ENCODE data around the gene NATD1. TPM values are rescaled to one million over a fixed set of nuclear protein-coding genes. Genes with fewer than 3 reads are reported as not detected.

NATD1 gene
- total and polyA plus RNA-seq, 2 experiments from 2014 or later: 2.1 to 8.1 TPM

- TF ChIP-seq ZNF462 (CRISPR knock-in tag; IDR thresholded peaks at IDR 0.05) (no peak), CTCF (conservative IDR thresholded peaks at IDR 0.05; ENCODE audit: low read depth in 2 of 2) (no peak)
These were observed 5.4 kb upstream of the NATD1 start (continued) for GRCh38 chr17:21258593-21258992.

- H3K4me2 ChIP-seq: peak overlapping the region; percentile 79
- Mint-ChIP-seq H3K36me3 (ENCODE audit: low read depth) (no peaks in the 10 kb centered on the region), H3K9me3 (peaks cover 2% of the 10 kb centered on the region; the same call in 2 of the 3 replicates), H3K27me3 (ENCODE audit: insufficient read depth, low read depth, poor library complexity) (peaks cover 19% of the 10 kb centered on the region), H3K4me3 (peak overlapping the region; percentile 75), H3K27ac (no peak overlapping the region), H3K4me1 (peaks cover 12% of the 10 kb centered on the region; the same call in 2 of the 3 replicates)
- peak; percentile 5; the same call in 2 of the 3 replicates for ATAC-seq
- peaks cover 5% of the 10 kb centered on the region; the same call in 1 of the 2 replicates for H3F3A ChIP-seq (replicated peaks; ENCODE audit: low read depth)
- no peaks in the 10 kb centered on the region for H3K79me2 ChIP-seq (replicated peaks; ENCODE audit: insufficient read depth)
- peaks cover 5% of the 10 kb centered on the region; the same call in 1 of the 2 replicates for H3K27me3 ChIP-seq (ENCODE audit: insufficient read depth)
- no peaks in the 10 kb centered on the region for H4K20me1 ChIP-seq (replicated peaks; ENCODE audit: insufficient read depth)
- no peaks in the 10 kb centered on the region for H3K9me2 ChIP-seq (ENCODE audit: insufficient read depth)
- H2AFZ ChIP-seq: peak overlapping the region; percentile 87
- H3K4me3 ChIP-seq: peak overlapping the region; percentile 70
- H3K36me3 ChIP-seq (ENCODE audit: insufficient read depth): no peaks in the 10 kb centered on the region
- H3K4me1 ChIP-seq (ENCODE audit: insufficient read depth): peaks cover 28% of the 10 kb centered on the region
- DNase-seq (ENCODE audit: low spot score): no peak
- no peak overlapping the region for H3K27ac ChIP-seq (ENCODE audit: low read depth)
- TF ChIP-seq EZH2 (IDR thresholded peaks at IDR 0.05; ENCODE audit: low read depth, unreplicated experiment): no peak
- TF ChIP-seq ETS1 (IDR thresholded peaks at IDR 0.05): no peak
- TF ChIP-seq NANOG (IDR thresholded peaks at IDR 0.05; ENCODE audit: borderline replicate concordance): no peak
- TF ChIP-seq ZNF331 (CRISPR knock-in tag; IDR thresholded peaks at IDR 0.05; ENCODE audit: low read depth): no peak
- no peak for TF ChIP-seq REST (IDR thresholded peaks at IDR 0.05; ENCODE audit: unreplicated experiment)
- no peak for TF ChIP-seq ZNF114 (CRISPR knock-in tag; IDR thresholded peaks at IDR 0.05)
- TF ChIP-seq CREB1 (CRISPR knock-in tag; IDR thresholded peaks at IDR 0.05; ENCODE audit: low read depth): no peak
- TF ChIP-seq STAT1 (IDR thresholded peaks at IDR 0.05; ENCODE audit: unreplicated experiment): no peak
- no peak for TF ChIP-seq JUNB (IDR thresholded peaks at IDR 0.05; ENCODE audit: unreplicated experiment)
- no peak for TF ChIP-seq EZH2phosphoT487 (IDR thresholded peaks at IDR 0.05; ENCODE audit: unreplicated experiment)
These were observed 634 bp upstream of the NATD1 start for GRCh38 chr17:21253646-21254441.

Data from GM23338 (cell line).